Stimulated activated CD4-positive, alpha-beta T cell treated with anti-CD3 and anti-CD28 coated beads, TNF-alpha, amount 100 ng/mL, for 1 hour (primary cell): ENCODE measurements around the gene CDNF.

Source experiments
- DNase-seq, 3 donors: peaks; one replicate each; pipeline ENCODE4 v3.0.0-alpha.2; 2020; ENCODE audit warnings: low read depth in 3 of 3, low spot score in 1 of 3

CDNF gene

GRCh38 chr10:14800397-14800796 lies 37.4 kb downstream of the CDNF start:
- DNase-seq, result no peak

GRCh38 chr10:14798636-14799035 lies 39.2 kb downstream of the CDNF start:
- DNase-seq, result no peak

GRCh38 chr10:14787938-14788337 lies 49.9 kb downstream of the CDNF start:
- no peak for DNase-seq

- DNase-seq, result no peak
Measured at GRCh38 chr10:14784459-14785055, 53.3 kb downstream of the CDNF start.

DNA sequence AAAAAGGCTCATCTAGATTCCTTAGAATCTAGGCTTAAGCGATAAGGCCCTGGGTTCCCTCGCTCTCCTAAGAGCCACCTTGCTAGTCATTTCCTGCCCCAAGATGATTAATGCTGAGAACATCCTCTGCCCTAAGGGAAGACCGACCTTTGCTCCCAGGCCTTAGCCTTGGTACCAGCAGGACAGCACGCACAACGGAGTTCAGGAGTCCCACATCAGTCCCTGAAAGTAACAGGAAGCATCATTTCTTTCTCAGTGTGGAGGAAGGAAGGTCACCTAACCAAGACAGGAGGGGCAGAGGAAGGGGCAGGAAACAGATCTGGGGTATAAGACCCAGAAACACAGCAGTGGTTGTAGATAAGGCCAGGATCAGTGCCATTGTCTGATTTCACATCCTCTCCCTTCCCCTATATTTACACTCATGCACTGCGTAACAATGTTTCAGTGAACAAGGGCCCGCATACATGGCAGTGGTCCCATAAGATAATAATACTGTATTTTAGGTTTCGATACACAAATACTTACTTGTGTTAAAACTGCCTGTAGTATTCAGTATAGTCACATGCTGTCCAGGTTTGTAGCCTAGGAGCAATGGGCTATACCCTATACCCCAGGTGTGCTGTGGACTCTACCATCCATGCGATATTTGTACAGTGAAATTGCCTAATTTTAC lies 55.0 kb downstream of the CDNF start:
- no peak for DNase-seq

DNA sequence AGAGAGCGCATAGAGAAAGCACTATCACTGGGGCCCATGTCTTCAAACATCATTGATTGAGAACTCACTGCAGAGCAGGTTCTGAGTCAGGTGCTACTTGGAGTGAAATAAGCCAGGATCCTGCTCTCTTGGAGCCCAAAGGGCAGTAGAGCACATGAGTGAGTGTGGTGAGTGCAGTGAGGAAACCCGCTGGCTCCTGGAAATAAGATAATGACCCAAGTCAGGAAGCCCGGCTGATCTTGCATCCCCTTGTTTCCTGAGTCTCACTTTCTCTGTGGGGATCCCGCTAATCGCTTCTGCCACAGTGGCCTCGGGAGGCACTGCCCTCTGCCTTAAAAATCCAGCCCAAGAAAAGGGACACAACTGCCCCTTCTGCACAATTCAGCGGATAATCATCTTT lies 56.1 kb downstream of the CDNF start:
- no peak for DNase-seq

DNA sequence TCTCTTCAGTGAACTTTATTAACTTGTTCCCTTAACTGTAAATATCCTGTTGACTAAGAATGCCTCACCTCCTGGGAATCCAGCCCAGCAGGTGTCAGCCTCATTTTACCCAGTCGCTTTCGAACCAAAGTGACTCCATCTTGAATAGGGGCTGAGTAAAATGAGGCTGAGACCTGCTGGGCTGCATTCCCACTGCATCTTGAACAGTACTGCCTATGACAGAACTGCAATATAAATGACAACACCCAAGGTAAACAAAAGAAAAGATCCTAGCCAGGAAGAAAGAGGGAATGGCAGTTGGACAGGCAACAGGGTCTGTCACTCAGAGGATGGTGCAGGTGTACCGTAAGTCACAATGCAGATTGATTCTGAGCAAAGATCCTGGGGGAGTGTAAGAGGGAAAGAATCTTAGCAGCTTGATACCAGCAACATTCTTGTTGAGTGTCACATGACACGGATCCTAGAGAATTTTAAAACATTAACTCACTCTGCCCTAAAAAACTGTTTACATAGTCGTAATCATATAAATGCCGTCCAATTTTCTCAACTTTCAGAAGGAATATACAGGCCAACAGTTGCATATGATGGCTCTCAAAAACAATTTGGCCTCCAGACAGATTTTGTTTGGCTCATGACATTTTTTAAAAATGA lies 58.7 kb downstream of the CDNF start:
- DNase-seq, result no peak

- DNase-seq, result no peak
Measured at GRCh38 chr10:14776546-14776945, 61.3 kb downstream of the CDNF start.

GRCh38 chr10:14775656-14776055 lies 62.2 kb downstream of the CDNF start:
- DNase-seq, result no peak

DNA sequence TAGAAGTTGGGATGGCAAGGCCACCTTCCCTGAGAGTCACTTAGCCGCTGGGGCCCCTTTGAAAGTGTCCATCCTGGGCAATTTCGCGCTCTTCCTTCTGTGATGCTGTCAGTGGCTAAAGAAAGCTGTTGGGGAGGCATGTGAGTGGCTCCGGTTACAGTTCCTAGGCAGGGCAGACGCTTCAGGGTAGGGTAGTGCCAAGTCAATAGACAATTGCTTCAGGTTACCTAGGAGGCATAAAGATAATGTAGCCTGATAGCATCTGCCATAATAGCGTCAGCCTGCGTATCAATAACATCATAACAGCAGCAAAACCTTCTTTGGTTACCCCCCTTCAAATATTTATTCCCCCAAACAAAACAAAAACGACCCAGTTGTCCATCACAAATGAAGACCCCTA lies 63.0 kb downstream of the CDNF start, which contains the start of gene FAM107B:
Gene FAM107B (minus strand): TSS at position 101 of the 400 bp plus-strand sequence. CDS start 234 bp downstream, outside the sequence.
- no peak for DNase-seq

GRCh38 chr10:14774214-14774580 lies 63.6 kb downstream of the CDNF start:
- DNase-seq, result no peak

GRCh38 chr10:14773551-14774213 lies 64.2 kb downstream of the CDNF start:
- no peak for DNase-seq

DNA sequence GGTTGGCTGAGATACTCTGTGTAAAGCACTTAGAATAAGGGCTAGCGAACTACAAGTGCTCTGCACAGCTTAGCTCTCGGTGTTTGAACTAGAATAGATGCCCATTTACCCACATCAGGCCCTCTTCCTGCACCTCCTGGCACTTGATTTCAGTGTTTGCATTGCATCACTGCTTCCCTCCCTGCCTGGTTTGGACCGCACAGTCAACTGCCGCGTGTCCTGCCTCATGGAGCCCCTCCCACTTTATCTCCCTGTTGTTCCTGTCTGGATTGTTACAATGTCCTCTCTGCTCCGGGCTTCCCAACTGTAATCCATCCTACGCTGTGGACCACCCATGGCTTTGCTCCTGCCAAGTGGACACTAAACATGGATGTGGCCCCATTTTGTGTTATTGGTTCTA lies 65.4 kb downstream of the CDNF start:
- DNase-seq, result no peak

- DNase-seq, result no peak
Measured at GRCh38 chr10:14770927-14771326, 66.9 kb downstream of the CDNF start.
